Heart left ventricle (tissue), 16 donors: Measurements from ENCODE around the gene CNRIP1. TPM values are rescaled to one million over a fixed set of nuclear protein-coding genes. Genes with fewer than 3 reads are reported as not detected.
"Not testable (repeated sequence)": the region's sequence is repeated elsewhere in the genome, so short reads cannot be mapped to it uniquely, and the experiment has no call there.

Experiments used
- ATAC-seq, 4 donors: fragments of 200-7000 bp; cut with Tn5 transposase; one replicate each; pipeline ENCODE4 v1.9.1; 2020 to 2022; ENCODE audit warnings: moderate library complexity in 4 of 4, mild to moderate bottlenecking in 3 of 4, moderate number of reproducible peaks in 1 of 4
- DNase-seq, 5 donors: peaks; one replicate each; pipeline ENCODE4 v3.0.0-alpha.2; 2020
- H3K27ac ChIP-seq, 12 donors: fragments of 200-600 bp; sonication (generic) in 4 of 12; one replicate each; pipeline versions ENCODE4 v1.5.0 to v1.8.0; 2016 to 2022; ENCODE audit warnings: mild to moderate bottlenecking in 2 of 12
- H3K27me3 ChIP-seq, 9 donors: fragments of 200-600 bp; sonication (generic) in 2 of 9; one replicate each; pipeline versions ENCODE4 v1.5.1 to v1.8.0; 2016 to 2022; ENCODE audit warnings: mild to moderate bottlenecking in 3 of 9
- H3K36me3 ChIP-seq, 9 donors: fragments of 200-600 bp; sonication (generic) in 2 of 9; one replicate each; pipeline versions ENCODE4 v1.5.0 to v1.8.0; 2018 to 2022; ENCODE audit warnings: mild to moderate bottlenecking in 2 of 9
- H3K4me1 ChIP-seq, 12 donors: fragments of 200-600 bp; sonication (generic) in 4 of 12; one replicate each; pipeline versions ENCODE4 v1.5.0 to v1.8.0; 2016 to 2022; ENCODE audit warnings: mild to moderate bottlenecking in 3 of 12
- H3K4me3 ChIP-seq, 12 donors: fragments of 200-600 bp; sonication (generic) in 4 of 12; one replicate each; pipeline versions ENCODE4 v1.5.0 to v1.8.0; 2017 to 2022; ENCODE audit warnings: mild to moderate bottlenecking in 9 of 12, moderate library complexity in 4 of 12
- H3K9me3 ChIP-seq, 12 donors: fragments of 200-600 bp; sonication (generic) in 4 of 12; one replicate each; pipeline versions ENCODE4 v1.5.0 to v1.8.0; 2016 to 2022; ENCODE audit warnings: mild to moderate bottlenecking in 1 of 12
- CTCF ChIP-seq, 12 donors: fragments of 200-600 bp; sonication (generic) in 4 of 12; IDR thresholded peaks; one replicate each; pipeline versions ENCODE4 v1.5.0 to v1.8.0; 2018 to 2022; ENCODE audit warnings: antibody characterized with exemption in 12 of 12, mild to moderate bottlenecking in 5 of 12
- POLR2A ChIP-seq, 2 donors: fragments of 450-650 bp; IDR thresholded peaks; one replicate each; pipeline ENCODE4 v1.6.1; 2017; ENCODE audit warnings: antibody characterized with exemption in 2 of 2, mild to moderate bottlenecking in 2 of 2, moderate library complexity in 2 of 2
- WGBS, 4 donors: extraction: QIAGEN DNeasy Blood & Tissue Kit in 2 of 4; methylation state at CpG; one replicate each; pipeline versions ENCODE4 v1.1.5 to v1.1.7; 2013 to 2018; 5-methylcytosine and 5-hydroxymethylcytosine counted together
- intact Hi-C, 10 donors: fragments of 100-400 bp; cut with DNase I; formaldehyde crosslinking; loops; one replicate each; pipeline versions ENCODE4 v1.11.1 to v1.14.2; 2022
- polyA plus RNA-seq, 2 donors: library from polyadenylated mRNA; stranded (reverse); fragments of 200-250 nt; gene quantifications; one replicate each; pipeline ENCODE4 v1.2.3, GENCODE V29; 2013
- total RNA-seq, 9 donors: library from RNA; depleted of rRNA in 2 of 9; stranded (reverse); fragments of >200 nt in 2 of 9; fragmentation: NEBNext Ultra II Directional in 3 of 9; extraction: Animal tissue kit (Norgen Biotek cat#: 25700) in 3 of 9; gene quantifications; one replicate each; pipeline versions ENCODE4 v1.1.0 to v1.2.4, GENCODE V29; 2016 to 2023
- donor health status: ischemic (EF 13 %, LVEDD 7.1; RV severe dilation, severe dysfunction).
- donor health status: healthy with polysubstance abuse.
- donor health status: DM: no; HTN: yes; CAD: no.
- donor health status: DM: no; HTN: no; CAD: no.
- donor health status: ischemic (EF 25% LVEDD 6.9; RV normal size, moderate dysfunction).
- donor health status: ischemic (EF 25% LVEDD 5.7; RV mildly dilated, moderate dysfunction).
- donor health status: healthy.
- donor health status: DM: yes; HTN: yes; CAD: no.
- donor health status: ischemic (EF 35%, LVEDD 5.7; RV mildly dilated, moderate dysfunction).
- donor health status: nonischemic (EF 11% LVEDD 7.7; RV severe dilation, severe dysfunction).
- donor health status: DM: yes; HTN: yes; CAD: no.
- donor health status: PGD.
- donor health status: ischemic (EF 29% LVEDD 5.4; RV normal size, mild dysfunction).
- donor health status: nonischemic (EF 23%, LVEDD 6.1; RV moderate dilation, normal function).

Gene CNRIP1
- total and polyA plus RNA-seq, 11 donors: 5.8 to 17.3 (median 7.7) TPM

- TF ChIP-seq POLR2A (IDR thresholded peaks at IDR 0.05) (no peak), CTCF (IDR thresholded peaks at IDR 0.05) (no peak)
- no peak for DNase-seq
- 72 to 81% (median 79%) methylated on average over 2 of the region's 2 CpGs for WGBS, 4 donors
- Histone ChIP-seq H3K27me3 (peaks cover 0 to 9% (median 0%) of the 10 kb centered on the region in 9 donors), H3K36me3 (peaks cover 0 to 44% (median 21%) of the 10 kb centered on the region in 9 donors), H3K4me3 (no peak overlapping the region), H3K9me3 (peaks cover 0 to 8% (median 0%) of the 10 kb centered on the region in 12 donors), H3K4me1 (peaks cover 0 to 25% (median 12%) of the 10 kb centered on the region in 12 donors), H3K27ac (no peak overlapping the region)
- ATAC-seq: no peak
- intact Hi-C loops: no loop called here
Measured at GRCh38 chr2:68316111-68316510, 3.6 kb downstream of the CNRIP1 start.

- TF ChIP-seq CTCF (IDR thresholded peaks at IDR 0.05): no peak
- ATAC-seq (no peak), DNase-seq (no peak)
- Histone ChIP-seq H3K4me1 (peaks cover 0 to 11% (median 0%) of the 10 kb centered on the region in 12 donors), H3K27ac (no peak overlapping the region), H3K9me3 (peaks cover 0 to 8% (median 0%) of the 10 kb centered on the region in 12 donors), H3K36me3 (peaks cover 0 to 61% (median 11%) of the 10 kb centered on the region in 9 donors), H3K4me3 (no peak overlapping the region), H3K27me3 (no peaks in the 10 kb centered on the region)
- intact Hi-C loops: no loop called here
Measured at GRCh38 chr2:68311033-68311432, 8.7 kb downstream of the CNRIP1 start.

GRCh38 chr2:68309426-68309825, 10.3 kb downstream of the CNRIP1 start:
- H3K27me3 ChIP-seq: no peaks in the 10 kb centered on the region
- intact Hi-C loops: no loop called here
- ATAC-seq: no peak
- H3K36me3 ChIP-seq: peaks cover 0 to 45% (median 0%) of the 10 kb centered on the region in 9 donors
- H3K4me3 ChIP-seq: no peak overlapping the region
- peaks cover 0 to 5% (median 0%) of the 10 kb centered on the region in 12 donors for H3K9me3 ChIP-seq
- TF ChIP-seq POLR2A (IDR thresholded peaks at IDR 0.05) (no peak), CTCF (IDR thresholded peaks at IDR 0.05) (no peak)
- no peak overlapping the region for H3K27ac ChIP-seq
- no peak for DNase-seq
- H3K4me1 ChIP-seq: peaks cover 0 to 11% (median 0%) of the 10 kb centered on the region in 12 donors

- H3K36me3 ChIP-seq: peaks cover 0 to 21% (median 0%) of the 10 kb centered on the region in 9 donors
- H3K4me1 ChIP-seq, H3K27ac ChIP-seq, H3K27me3 ChIP-seq, H3K4me3 ChIP-seq, DNase-seq, H3K9me3 ChIP-seq, intact Hi-C loops, ATAC-seq: not testable (repeated sequence)
- 83 to 100% (median 90%) methylated on average over 1 of the region's 1 CpG for WGBS, 4 donors
Measured at GRCh38 chr2:68303902-68304272, 15.9 kb downstream of the CNRIP1 start.
